OCI-LY3 (cell line): Measurements from ENCODE around the gene RNF121.

Source experiments
- EZH2phosphoT487 ChIP-seq: fragments of 200-600 bp; shearing (Covaris generic); IDR thresholded peaks from 2 replicates; pipeline ENCODE4 v1.6.1; 2018; ENCODE audit warnings: antibody characterized with exemption, mixed run types, low read depth
- TF ChIP-seq, protein P1 (sequence below): fragments of 200-600, 300-600 bp; sonication (generic); IDR thresholded peaks from 2 replicates; pipeline ENCODE4 v1.5.1; 2014; ENCODE audit warnings: antibody characterized with exemption, low read length, low read depth

DNA sequence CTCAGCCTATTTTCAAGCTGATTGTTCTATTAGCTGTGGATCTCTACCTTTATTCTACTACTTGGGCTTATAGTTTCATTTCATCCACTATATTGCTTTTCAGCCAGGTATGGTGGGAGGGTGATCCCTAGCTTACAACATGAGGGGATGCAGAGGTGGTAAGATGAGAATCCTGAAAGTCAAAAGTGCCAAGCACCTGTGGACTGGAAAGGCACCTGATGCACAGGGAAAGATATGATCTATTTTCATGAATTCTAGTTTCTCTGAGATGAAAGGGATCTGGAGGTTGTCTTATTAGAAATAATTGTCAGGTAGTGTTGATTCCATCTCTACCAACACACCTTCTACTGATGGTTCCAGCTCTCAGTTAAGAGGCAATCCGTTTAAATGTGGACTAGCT lies 48.2 kb downstream of the RNF121 start:
- TF ChIP-seq, protein P1, sequence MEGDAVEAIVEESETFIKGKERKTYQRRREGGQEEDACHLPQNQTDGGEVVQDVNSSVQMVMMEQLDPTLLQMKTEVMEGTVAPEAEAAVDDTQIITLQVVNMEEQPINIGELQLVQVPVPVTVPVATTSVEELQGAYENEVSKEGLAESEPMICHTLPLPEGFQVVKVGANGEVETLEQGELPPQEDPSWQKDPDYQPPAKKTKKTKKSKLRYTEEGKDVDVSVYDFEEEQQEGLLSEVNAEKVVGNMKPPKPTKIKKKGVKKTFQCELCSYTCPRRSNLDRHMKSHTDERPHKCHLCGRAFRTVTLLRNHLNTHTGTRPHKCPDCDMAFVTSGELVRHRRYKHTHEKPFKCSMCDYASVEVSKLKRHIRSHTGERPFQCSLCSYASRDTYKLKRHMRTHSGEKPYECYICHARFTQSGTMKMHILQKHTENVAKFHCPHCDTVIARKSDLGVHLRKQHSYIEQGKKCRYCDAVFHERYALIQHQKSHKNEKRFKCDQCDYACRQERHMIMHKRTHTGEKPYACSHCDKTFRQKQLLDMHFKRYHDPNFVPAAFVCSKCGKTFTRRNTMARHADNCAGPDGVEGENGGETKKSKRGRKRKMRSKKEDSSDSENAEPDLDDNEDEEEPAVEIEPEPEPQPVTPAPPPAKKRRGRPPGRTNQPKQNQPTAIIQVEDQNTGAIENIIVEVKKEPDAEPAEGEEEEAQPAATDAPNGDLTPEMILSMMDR, result no peak
- no peak for TF ChIP-seq EZH2phosphoT487
